Heart right ventricle (tissue), 16 donors: ENCODE measurements around the gene DENND4A. TPM values are rescaled to one million over a fixed set of nuclear protein-coding genes. Genes with fewer than 3 reads are reported as not detected.

Source experiments
- ATAC-seq, 8 donors: fragments of 200-7000 bp; cut with Tn5 transposase; one replicate each; pipeline ENCODE4 v1.9.1; 2020; ENCODE audit warnings: mild to moderate bottlenecking in 8 of 8, moderate library complexity in 8 of 8, moderate number of reproducible peaks in 1 of 8
- DNase-seq, 2 donors: peaks; one replicate each; pipeline ENCODE4 v3.0.0-alpha.2; 2020
- H3K27ac ChIP-seq, 10 donors: fragments of 200-600 bp; sonication (generic) in 2 of 10; one replicate each; pipeline versions ENCODE4 v1.5.0 to v1.8.0; 2020 to 2022; ENCODE audit warnings: mild to moderate bottlenecking in 3 of 10
- H3K27me3 ChIP-seq, 7 donors: fragments of 200-600 bp; one replicate each; pipeline ENCODE4 v1.8.0; 2021 to 2022; ENCODE audit warnings: mild to moderate bottlenecking in 2 of 7
- H3K36me3 ChIP-seq, 9 donors: fragments of 200-600 bp; sonication (generic) in 1 of 9; one replicate each; pipeline versions ENCODE4 v1.5.0 to v1.8.0; 2020 to 2022; ENCODE audit warnings: mild to moderate bottlenecking in 2 of 9
- H3K4me1 ChIP-seq, 9 donors: fragments of 200-600 bp; sonication (generic) in 1 of 9; one replicate each; pipeline versions ENCODE4 v1.5.0 to v1.8.0; 2020 to 2022; ENCODE audit warnings: mild to moderate bottlenecking in 4 of 9
- H3K4me3 ChIP-seq, 10 donors: fragments of 200-600 bp; sonication (generic) in 2 of 10; one replicate each; pipeline versions ENCODE4 v1.5.0 to v1.8.0; 2020 to 2022; ENCODE audit warnings: mild to moderate bottlenecking in 7 of 10, moderate library complexity in 2 of 10
- H3K9me3 ChIP-seq, 11 donors: fragments of 200-600 bp in 10 of 11; sonication (generic) in 2 of 11; one replicate each; pipeline versions ENCODE4 v1.5.0 to v1.8.0; 2013 to 2022; ENCODE audit warnings: mild to moderate bottlenecking in 2 of 11, control low read depth in 1 of 11, moderate library complexity in 1 of 11
- WGBS, 2 donors: extraction: QIAGEN DNeasy Blood & Tissue Kit; methylation state at CpG; one replicate each; pipeline ENCODE4 v1.1.7; 2013; ENCODE audit warnings: inconsistent platforms in 1 of 2; 5-methylcytosine and 5-hydroxymethylcytosine counted together
- intact Hi-C, 10 donors: fragments of 100-400 bp; cut with DNase I; formaldehyde crosslinking; loops; one replicate each; pipeline versions ENCODE4 v1.11.1 to v1.14.2; 2022
- polyA plus RNA-seq, 2 donors: library from polyadenylated mRNA; stranded (reverse); fragments of 200-250 nt; gene quantifications; one replicate each; pipeline ENCODE4 v1.2.3, GENCODE V29; 2013
- total RNA-seq, 10 donors: library from RNA; stranded (reverse); fragmentation: NEBNext Ultra II Directional in 3 of 10; extraction: Animal tissue kit (Norgen Biotek cat#: 25700) in 3 of 10; gene quantifications; one replicate each; pipeline versions ENCODE4 v1.2.1 to v1.2.4, GENCODE V29; 2021 to 2023
- TF ChIP-seq, protein P1 (sequence below), 9 donors: fragments of 200-600 bp; sonication (generic) in 2 of 9; IDR thresholded peaks; one replicate each; pipeline versions ENCODE4 v1.5.0 to v1.8.0; 2021 to 2022; ENCODE audit warnings: antibody characterized with exemption in 9 of 9, mild to moderate bottlenecking in 5 of 9, moderate library complexity in 1 of 9
- donor health status: Arrhythmogenic right ventricular cardiomyopathy.
- donor health status: ischemic (EF 13 %, LVEDD 7.1; RV severe dilation, severe dysfunction).
- donor health status: healthy with polysubstance abuse.
- donor health status: DM: no; HTN: yes; CAD: no.
- donor health status: DM: no; HTN: no; CAD: no.
- donor health status: ischemic (EF 25% LVEDD 6.9; RV normal size, moderate dysfunction).
- donor health status: ischemic (EF 25% LVEDD 5.7; RV mildly dilated, moderate dysfunction).
- donor health status: healthy.
- donor health status: DM: yes; HTN: yes; CAD: no.
- donor health status: Ischemic cardiomyopathy.
- donor health status: ischemic (EF 35%, LVEDD 5.7; RV mildly dilated, moderate dysfunction).
- donor health status: nonischemic (EF 11% LVEDD 7.7; RV severe dilation, severe dysfunction).
- donor health status: DM: yes; HTN: yes; CAD: no.
- donor health status: PGD.
- donor health status: ischemic (EF 29% LVEDD 5.4; RV normal size, mild dysfunction).
- donor health status: nonischemic (EF 23%, LVEDD 6.1; RV moderate dilation, normal function).

DENND4A gene
- total and polyA plus RNA-seq, 12 donors = 3.2 to 23.8 (median 15.5) TPM

DNA sequence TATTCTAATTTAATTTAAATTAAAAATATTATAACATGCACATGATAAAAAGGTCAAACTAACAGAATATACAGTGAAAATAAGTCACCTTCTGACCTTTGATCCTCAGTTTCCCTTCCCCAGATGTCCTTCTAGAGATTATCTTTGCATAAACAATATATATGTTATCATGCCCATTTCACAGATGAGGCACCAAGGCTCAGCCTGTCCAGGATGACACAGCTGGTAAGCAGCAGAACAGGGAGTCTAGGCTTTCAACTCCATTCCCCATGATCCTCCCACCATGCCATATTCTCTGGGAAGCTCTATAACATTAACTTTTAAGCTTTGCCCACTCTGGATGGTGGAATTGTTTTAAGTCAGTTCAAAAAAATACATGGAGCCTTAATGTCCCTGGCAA is 169.0 kb downstream of the DENND4A start:
- TF ChIP-seq, protein P1, sequence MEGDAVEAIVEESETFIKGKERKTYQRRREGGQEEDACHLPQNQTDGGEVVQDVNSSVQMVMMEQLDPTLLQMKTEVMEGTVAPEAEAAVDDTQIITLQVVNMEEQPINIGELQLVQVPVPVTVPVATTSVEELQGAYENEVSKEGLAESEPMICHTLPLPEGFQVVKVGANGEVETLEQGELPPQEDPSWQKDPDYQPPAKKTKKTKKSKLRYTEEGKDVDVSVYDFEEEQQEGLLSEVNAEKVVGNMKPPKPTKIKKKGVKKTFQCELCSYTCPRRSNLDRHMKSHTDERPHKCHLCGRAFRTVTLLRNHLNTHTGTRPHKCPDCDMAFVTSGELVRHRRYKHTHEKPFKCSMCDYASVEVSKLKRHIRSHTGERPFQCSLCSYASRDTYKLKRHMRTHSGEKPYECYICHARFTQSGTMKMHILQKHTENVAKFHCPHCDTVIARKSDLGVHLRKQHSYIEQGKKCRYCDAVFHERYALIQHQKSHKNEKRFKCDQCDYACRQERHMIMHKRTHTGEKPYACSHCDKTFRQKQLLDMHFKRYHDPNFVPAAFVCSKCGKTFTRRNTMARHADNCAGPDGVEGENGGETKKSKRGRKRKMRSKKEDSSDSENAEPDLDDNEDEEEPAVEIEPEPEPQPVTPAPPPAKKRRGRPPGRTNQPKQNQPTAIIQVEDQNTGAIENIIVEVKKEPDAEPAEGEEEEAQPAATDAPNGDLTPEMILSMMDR (IDR thresholded peaks at IDR 0.05) = no peak
- Histone ChIP-seq H3K4me3 (no peak overlapping the region), H3K27ac (no peak overlapping the region), H3K9me3 (no peaks in the 10 kb centered on the region), H3K27me3 (no peaks in the 10 kb centered on the region), H3K4me1 (no peaks in the 10 kb centered on the region), H3K36me3 (peaks cover 0 to 30% (median 8%) of the 10 kb centered on the region in 9 donors)
- DNase-seq (no peak), ATAC-seq (no peak)
- intact Hi-C loops = no loop called here

DNA sequence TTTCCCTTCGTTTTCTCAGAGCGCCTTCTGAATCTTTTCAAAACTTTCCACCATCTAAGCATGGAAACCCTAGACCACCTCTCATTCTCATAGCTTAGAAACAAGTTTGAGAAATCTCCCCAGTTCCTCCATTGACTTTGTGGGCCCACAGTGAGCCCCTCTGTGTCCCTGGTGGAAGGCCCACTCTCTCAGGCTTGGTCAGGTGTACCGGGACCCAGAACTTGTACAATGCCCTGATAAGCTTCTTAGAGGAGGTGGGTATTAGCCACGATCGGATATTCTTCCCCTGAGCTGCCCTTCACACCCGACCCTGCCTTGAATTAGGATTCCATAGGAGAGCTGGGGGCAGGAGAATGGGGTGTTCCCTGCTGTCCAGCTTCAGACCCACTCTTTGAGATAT is 170.5 kb downstream of the DENND4A start, which contains the start of gene SLC24A1:
SLC24A1 (plus strand) TSS at position 301 of the 400 bp plus-strand sequence. CDS start 2,143 bp downstream, outside the sequence.
- no peak within 1 kb of the TSS for H3K4me3 ChIP-seq
- intact Hi-C loops = no loop called here
- no peak for DNase-seq
- H3K27ac ChIP-seq = no peak within 1 kb of the TSS
- H3K36me3 ChIP-seq = peaks cover 0 to 26% (median 8%) of the 10 kb centered on the region in 9 donors
- no peaks in the 10 kb centered on the region for H3K9me3 ChIP-seq
- no peaks in the 10 kb centered on the region for H3K27me3 ChIP-seq
- TF ChIP-seq, protein P1 (IDR thresholded peaks at IDR 0.05) = no peak
- ATAC-seq = no peak
- 89 to 90% methylated on average over 6 of the region's 6 CpGs for WGBS, 2 donors
- no peaks in the 10 kb centered on the region for H3K4me1 ChIP-seq

DNA sequence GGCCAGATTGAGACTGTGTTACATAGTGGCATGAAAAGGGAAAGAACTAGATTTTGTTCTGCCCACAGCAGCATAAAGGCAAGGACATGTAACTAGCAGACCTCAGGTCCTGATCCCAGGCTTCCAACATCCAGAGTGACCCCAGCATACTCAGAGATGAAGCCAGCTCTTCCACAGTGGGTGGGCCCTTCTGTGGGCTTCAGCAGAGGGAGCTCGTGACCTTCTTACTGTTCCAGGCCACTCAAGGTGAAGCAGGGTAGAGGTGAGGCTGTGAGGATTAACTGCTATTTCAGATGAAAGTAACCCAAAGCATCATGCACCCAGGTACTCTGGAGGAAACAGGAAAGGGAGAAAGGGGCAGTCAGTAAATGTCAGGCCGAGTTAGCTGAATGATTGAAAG is 171.3 kb downstream of the DENND4A start:
- 87 to 94% methylated on average over 2 of the region's 2 CpGs for WGBS, 2 donors
- ATAC-seq (no peak), DNase-seq (no peak)
- Histone ChIP-seq H3K4me1 (no peaks in the 10 kb centered on the region), H3K9me3 (no peaks in the 10 kb centered on the region), H3K27ac (no peak overlapping the region), H3K4me3 (no peak overlapping the region), H3K36me3 (peaks cover 0 to 23% (median 8%) of the 10 kb centered on the region in 9 donors), H3K27me3 (no peaks in the 10 kb centered on the region)
- intact Hi-C loops = no loop called here
- TF ChIP-seq, protein P1 (IDR thresholded peaks at IDR 0.05) = no peak

DNA sequence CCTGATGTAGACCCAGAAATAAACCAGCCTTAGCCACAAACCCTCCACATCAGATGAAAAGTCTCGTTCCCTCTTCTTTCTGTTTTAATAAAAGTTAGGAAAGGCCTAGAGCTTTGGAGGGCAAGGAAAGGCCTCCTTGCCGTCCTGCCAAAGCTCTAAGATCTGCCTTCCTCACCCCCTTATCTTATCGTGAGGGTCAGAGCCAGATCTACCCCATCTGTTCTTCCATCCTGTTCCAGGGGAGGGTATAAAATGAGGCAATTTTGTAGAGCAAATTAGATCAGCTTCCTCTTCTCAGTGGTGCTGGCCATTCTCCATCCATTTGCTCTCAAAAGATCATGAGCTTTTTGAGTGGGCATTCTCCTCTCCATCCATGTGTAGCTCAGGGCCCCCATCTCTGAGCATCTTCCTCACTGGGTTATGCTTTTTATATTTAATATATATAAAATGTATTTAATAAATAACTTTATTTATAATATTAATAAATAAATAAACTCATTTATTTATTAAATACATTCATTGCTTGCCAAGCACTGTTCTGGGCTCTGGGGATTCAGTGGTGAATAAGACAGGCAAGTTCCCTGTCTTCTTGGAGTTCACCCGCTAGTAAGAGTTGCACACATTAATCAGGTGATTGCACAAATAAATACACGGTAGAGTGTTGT is 172.3 kb downstream of the DENND4A start:
- TF ChIP-seq, protein P1 (IDR thresholded peaks at IDR 0.05) = no peak
- Histone ChIP-seq H3K4me1 (no peaks in the 10 kb centered on the region), H3K27ac (no peak overlapping the region), H3K27me3 (no peaks in the 10 kb centered on the region), H3K36me3 (peaks cover 0 to 15% (median 4%) of the 10 kb centered on the region in 9 donors), H3K9me3 (no peaks in the 10 kb centered on the region), H3K4me3 (no peak overlapping the region)
- WGBS, 2 donors = 71 to 72% methylated on average over 5 of the region's 5 CpGs
- no peak for DNase-seq
- ATAC-seq = no peak
- intact Hi-C loops = loop anchor here in 1 of 10 donors (10.0 kb wide), 1 partner anchor 245 kb away; the partner anchor contains the start of gene RAB11A
